ENCODE results near the gene APOBEC3F. TPM values are rescaled to one million over a fixed set of nuclear protein-coding genes. Genes with fewer than 3 reads are reported as not detected.
A peak's percentile ranks its signal among the peaks of the same experiment; 100 is the strongest.
"Not testable (repeated sequence)": the region's sequence is repeated elsewhere in the genome, so short reads cannot be mapped to it uniquely, and the experiment has no call there.

APOBEC3F gene
- total and polyA plus RNA-seq, 7 experiments from 2014 or later = 4.9 to 40.4 (median 12.7) TPM

- not testable (repeated sequence) for H3K27me3 Mint-ChIP-seq; H3K27me3 ChIP-seq (ENCODE audit: control insufficient read depth in 2 of 2, insufficient read depth in 2 of 2, low read length in 2 of 2); H3K9me3 Mint-ChIP-seq; H3K9me3 ChIP-seq (ENCODE audit: control insufficient read depth in 2 of 3, low read length in 3 of 3)
- Histone ChIP-seq H3K4me1 (ENCODE audit: control insufficient read depth in 2 of 2, insufficient read depth in 2 of 2, low read length in 2 of 2) (peaks cover 4 to 26% of the 10 kb centered on the region in 2 donors), H3K27ac (ENCODE audit: low read depth, low read length) (peak within 1 kb of the TSS; percentile 81), H3K4me3 (ENCODE audit: low read length) (peak within 1 kb of the TSS; percentile 77), H3K36me3 (ENCODE audit: control insufficient read depth in 2 of 3, insufficient read depth in 3 of 3, low read length in 3 of 3) (peaks cover 9 to 25% (median 10%) of the 10 kb centered on the region in 3 experiments)
- H3K4me1 Mint-ChIP-seq = peaks cover 23 to 46% (median 40%) of the 10 kb centered on the region in 7 donors
- DNase-seq (peak; percentile 17 to 57 (median 46)), ATAC-seq (peak; percentile 92)
- H3K36me3 Mint-ChIP-seq = peaks cover 7 to 23% (median 9%) of the 10 kb centered on the region in 5 donors
- ChIA-PET CTCF (interaction anchor here (1.2 kb wide), 1 partner anchor 38 kb away, joined by 3 read pairs; no protein-coding TSS in a partner anchor), POLR2A (interaction anchor here (0.6 to 1.0 kb wide), 3 partner anchors 13 to 511 kb away, joined by 3 to 4 read pairs (median 3); no protein-coding TSS in a partner anchor)
- H3K27ac Mint-ChIP-seq = peak within 1 kb of the TSS; percentile 69 to 95 (median 90)
- peak within 1 kb of the TSS; percentile 79 to 96 (median 87) for H3K4me3 Mint-ChIP-seq
- intact Hi-C loops (cut with micrococcal nuclease) = loop anchor here (2.0 to 5.0 kb wide), 5 partner anchors 14 to 65 kb away; partner anchors contain the start of genes APOBEC3C (in 1 of the 2), APOBEC3D (in 1 of the 2) and APOBEC3F (in 1 of the 2)
Measured at GRCh38 chr22:39077026-39077840, 36.6 kb downstream of the APOBEC3F start, which contains the start of gene APOBEC3G. Gene APOBEC3G, plus strand, starts transcription at chr22:39077275. Its CDS starts 87 bp downstream, at chr22:39077362.

DNA sequence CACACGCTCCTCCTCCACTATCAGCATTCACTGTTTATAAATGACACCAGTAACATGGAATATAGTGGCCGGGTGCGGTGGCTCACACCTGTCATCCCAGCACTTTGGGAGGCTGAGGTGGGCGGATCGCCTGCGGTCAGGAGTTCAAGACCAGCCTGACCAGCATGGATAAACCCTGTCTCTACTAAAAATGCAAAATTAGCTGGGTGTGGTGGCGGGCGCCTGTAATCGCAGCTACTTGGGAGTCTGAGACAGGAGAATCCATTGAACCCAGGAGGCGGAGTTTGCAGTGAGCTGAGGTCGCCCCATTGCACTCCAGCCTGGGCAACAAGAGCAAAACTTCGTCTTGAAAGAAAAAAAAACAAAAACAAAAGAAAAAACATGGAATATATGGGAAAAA lies 37.2 kb downstream of the APOBEC3F start:
- H3K4me1 ChIP-seq (ENCODE audit: control insufficient read depth in 2 of 2, insufficient read depth in 2 of 2, low read length in 2 of 2) = peaks cover 4 to 31% of the 10 kb centered on the region in 2 donors
- ChIA-PET CTCF (interaction anchor here (0.8 kb wide), 1 partner anchor 71 kb away, joined by 4 read pairs; no protein-coding TSS in a partner anchor), POLR2A (interaction anchor here (0.7 to 1.0 kb wide), 2 partner anchors 17 to 1232 kb away, joined by 3 read pairs; no protein-coding TSS in a partner anchor)
- H3K9me3 Mint-ChIP-seq; H3K27me3 ChIP-seq (ENCODE audit: control insufficient read depth in 2 of 2, insufficient read depth in 2 of 2, low read length in 2 of 2); H3K9me3 ChIP-seq (ENCODE audit: control insufficient read depth in 2 of 3, low read length in 3 of 3); DNase-seq; ATAC-seq; H3K27me3 Mint-ChIP-seq: not testable (repeated sequence)
- peaks cover 9 to 26% (median 10%) of the 10 kb centered on the region in 3 experiments for H3K36me3 ChIP-seq (ENCODE audit: control insufficient read depth in 2 of 3, insufficient read depth in 3 of 3, low read length in 3 of 3)
- Mint-ChIP-seq H3K4me3 (peak overlapping the region; percentile 79 to 96 (median 87)), H3K4me1 (peaks cover 23 to 49% (median 40%) of the 10 kb centered on the region in 7 donors), H3K27ac (peak overlapping the region; percentile 69 to 95 (median 90)), H3K36me3 (peaks cover 7 to 26% (median 9%) of the 10 kb centered on the region in 5 donors)
- intact Hi-C loops (cut with micrococcal nuclease) = loop anchor here (2.0 to 5.0 kb wide), 5 partner anchors 13 to 66 kb away; partner anchors contain the start of genes APOBEC3C (in 1 of the 2), APOBEC3D (in 1 of the 2) and APOBEC3F (in 1 of the 2)
- peak overlapping the region; percentile 77 for H3K4me3 ChIP-seq (ENCODE audit: low read length)
- peak overlapping the region; percentile 81 for H3K27ac ChIP-seq (ENCODE audit: low read depth, low read length)

DNA sequence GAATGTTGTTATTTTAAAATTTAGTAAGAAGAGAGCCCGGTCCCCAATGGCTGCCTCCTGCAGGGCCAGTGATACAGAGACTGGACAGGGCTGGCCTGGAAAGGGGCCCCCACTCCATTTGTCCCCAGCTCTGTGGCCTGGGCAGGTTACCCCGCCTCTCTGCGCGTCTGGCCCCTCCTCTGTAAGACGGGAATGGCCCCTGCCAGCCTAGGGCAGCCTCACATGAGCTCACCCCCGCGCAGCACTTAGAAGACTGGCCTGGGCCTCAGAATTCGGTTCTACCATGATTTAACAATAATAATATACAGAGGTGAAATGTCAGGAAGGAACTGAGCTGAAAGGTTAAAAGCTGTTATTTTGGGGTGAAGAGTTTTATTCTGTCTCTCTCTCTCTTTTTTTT lies 37.7 kb downstream of the APOBEC3F start:
- Histone ChIP-seq H3K27me3 (ENCODE audit: control insufficient read depth in 2 of 2, insufficient read depth in 2 of 2, low read length in 2 of 2) (no peaks in the 10 kb centered on the region), H3K4me1 (ENCODE audit: control insufficient read depth in 2 of 2, insufficient read depth in 2 of 2, low read length in 2 of 2) (peaks cover 4 to 35% of the 10 kb centered on the region in 2 donors), H3K9me3 (ENCODE audit: control insufficient read depth in 2 of 3, low read length in 3 of 3) (no peaks in the 10 kb centered on the region), H3K27ac (ENCODE audit: low read depth, low read length) (no peak overlapping the region), H3K4me3 (ENCODE audit: low read length) (peak overlapping the region; percentile 77), H3K36me3 (ENCODE audit: control insufficient read depth in 2 of 3, insufficient read depth in 3 of 3, low read length in 3 of 3) (peaks cover 9 to 26% (median 10%) of the 10 kb centered on the region in 3 experiments)
- H3K9me3 Mint-ChIP-seq = no peaks in the 10 kb centered on the region
- no peaks in the 10 kb centered on the region for H3K27me3 Mint-ChIP-seq
- POLR2A ChIA-PET = interaction anchor here (0.7 kb wide), 1 partner anchor 1232 kb away, joined by 3 read pairs; no protein-coding TSS in a partner anchor
- DNase-seq (no peak), ATAC-seq (no peak)
- H3K27ac Mint-ChIP-seq = peak overlapping the region in 5 of 9 donors; percentile 67 to 95 (median 89)
- peaks cover 7 to 26% (median 9%) of the 10 kb centered on the region in 5 donors for H3K36me3 Mint-ChIP-seq
- CTCF ChIA-PET = interaction anchor here (0.8 kb wide), 1 partner anchor 71 kb away, joined by 4 read pairs; no protein-coding TSS in a partner anchor
- intact Hi-C loops (cut with micrococcal nuclease) = loop anchor here (5.0 kb wide), 4 partner anchors 36 to 66 kb away; partner anchors contain the start of genes APOBEC3C (in 1 of the 2), APOBEC3D (in 1 of the 2) and APOBEC3F (in 1 of the 2)
- peak overlapping the region; percentile 10 to 96 (median 86) for H3K4me3 Mint-ChIP-seq
- peaks cover 23 to 53% (median 40%) of the 10 kb centered on the region in 7 donors for H3K4me1 Mint-ChIP-seq

DNA sequence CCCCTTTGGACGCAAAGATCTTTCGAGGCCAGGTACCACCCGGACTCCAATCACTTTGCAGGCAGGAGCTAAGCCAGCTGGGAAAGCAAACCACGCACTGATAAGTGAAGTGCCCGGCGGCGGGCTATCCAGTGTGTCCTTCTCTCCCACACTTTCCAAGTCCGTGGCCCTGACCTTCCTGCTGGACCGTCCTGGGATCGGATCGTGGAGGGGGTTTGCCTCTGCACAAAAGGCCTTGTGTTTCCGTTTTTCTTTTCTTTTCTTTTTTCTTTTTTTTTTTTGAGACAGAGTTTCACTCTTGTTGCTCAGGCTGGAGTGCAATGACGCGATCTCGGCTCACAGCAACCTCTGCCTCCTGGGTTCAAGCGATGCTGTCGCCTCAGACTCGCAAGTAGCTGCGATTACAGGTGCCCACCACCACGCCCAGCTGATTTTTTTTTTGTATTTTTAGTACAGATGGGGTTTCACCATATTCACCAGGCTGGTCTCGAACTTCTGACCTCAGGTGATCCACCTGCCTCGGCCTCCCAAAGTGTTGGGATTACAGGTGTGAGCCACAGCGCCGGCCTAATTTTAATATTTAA lies 38.5 kb downstream of the APOBEC3F start:
- peak overlapping the region in 2 of 9 donors; percentile 46 to 89 for H3K27ac Mint-ChIP-seq
- H3K4me3 Mint-ChIP-seq = peak overlapping the region in 4 of 10 donors; percentile 12 to 87 (median 64)
- intact Hi-C loops (cut with micrococcal nuclease) = loop anchor here (5.0 kb wide), 4 partner anchors 37 to 67 kb away; partner anchors contain the start of genes APOBEC3C (in 1 of the 2), APOBEC3D (in 1 of the 2) and APOBEC3F (in 1 of the 2)
- POLR2A ChIA-PET = interaction anchor here (0.6 to 1.1 kb wide), 3 partner anchors 8 to 50 kb away, joined by 3 read pairs; no protein-coding TSS in a partner anchor
- Histone ChIP-seq H3K4me1 (ENCODE audit: control insufficient read depth in 2 of 2, insufficient read depth in 2 of 2, low read length in 2 of 2) (peaks cover 4 to 44% of the 10 kb centered on the region in 2 donors), H3K36me3 (ENCODE audit: control insufficient read depth in 2 of 3, insufficient read depth in 3 of 3, low read length in 3 of 3) (peaks cover 9 to 26% (median 14%) of the 10 kb centered on the region in 3 experiments), H3K4me3 (ENCODE audit: low read length) (peak overlapping the region; percentile 77)
- CTCF ChIA-PET; DNase-seq; H3K27me3 Mint-ChIP-seq; H3K27me3 ChIP-seq (ENCODE audit: control insufficient read depth in 2 of 2, insufficient read depth in 2 of 2, low read length in 2 of 2); H3K9me3 Mint-ChIP-seq; ATAC-seq; H3K9me3 ChIP-seq (ENCODE audit: control insufficient read depth in 2 of 3, low read length in 3 of 3); H3K27ac ChIP-seq (ENCODE audit: low read depth, low read length): not testable (repeated sequence)
- peaks cover 23 to 54% (median 36%) of the 10 kb centered on the region in 7 donors for H3K4me1 Mint-ChIP-seq
- peaks cover 7 to 26% (median 9%) of the 10 kb centered on the region in 5 donors for H3K36me3 Mint-ChIP-seq

DNA sequence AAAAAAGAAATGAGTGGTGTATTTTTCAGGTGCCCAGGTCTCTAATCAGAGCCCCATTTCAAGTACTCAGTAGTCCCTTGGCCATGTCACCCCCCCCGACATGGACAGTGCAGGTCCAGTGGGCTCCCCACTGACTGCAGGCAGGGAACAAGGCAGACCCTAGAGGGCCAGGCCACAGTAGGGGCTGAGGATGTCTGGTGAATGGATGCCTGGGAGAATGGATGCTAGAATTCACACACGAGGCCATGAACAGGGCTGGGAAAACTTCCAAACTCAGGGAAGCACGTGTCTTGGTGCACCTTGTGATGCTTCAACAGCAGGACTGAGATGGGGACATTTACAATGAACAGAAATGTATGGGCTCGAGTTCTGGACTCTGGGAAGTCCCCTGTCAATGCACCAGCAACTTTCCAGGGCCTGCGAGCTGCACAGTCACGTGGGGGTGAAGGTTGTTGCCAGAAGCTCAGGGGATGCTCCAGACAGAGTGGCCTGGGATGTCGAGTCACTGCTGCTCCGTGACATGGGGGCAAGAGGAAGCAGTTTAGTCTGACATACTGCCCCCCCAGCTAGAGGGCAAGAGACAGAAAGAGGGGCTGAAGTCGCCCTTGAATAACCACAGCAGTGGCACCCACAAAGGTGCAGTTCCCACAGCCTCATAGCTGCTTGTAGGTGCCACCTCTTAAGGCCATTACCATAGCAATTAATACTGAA lies 39.5 kb downstream of the APOBEC3F start:
- no peak for DNase-seq
- peak overlapping the region in 3 of 10 donors; percentile 19 to 47 (median 40) for H3K4me3 Mint-ChIP-seq
- POLR2A ChIA-PET = interaction anchor here (0.6 to 1.1 kb wide), 4 partner anchors 9 to 54 kb away, joined by 3 to 4 read pairs (median 4); no protein-coding TSS in a partner anchor
- H3K4me1 Mint-ChIP-seq = peaks cover 23 to 58% (median 36%) of the 10 kb centered on the region in 7 donors
- intact Hi-C loops (cut with micrococcal nuclease) = no loop called here
- no peaks in the 10 kb centered on the region for H3K9me3 Mint-ChIP-seq
- H3K27me3 Mint-ChIP-seq = no peaks in the 10 kb centered on the region
- peak overlapping the region in 3 of 9 donors; percentile 25 to 43 (median 36) for H3K27ac Mint-ChIP-seq
- Histone ChIP-seq H3K4me3 (ENCODE audit: low read length) (peak overlapping the region; percentile 6), H3K27ac (ENCODE audit: low read depth, low read length) (no peak overlapping the region), H3K9me3 (ENCODE audit: control insufficient read depth in 2 of 3, low read length in 3 of 3) (no peaks in the 10 kb centered on the region), H3K27me3 (ENCODE audit: control insufficient read depth in 2 of 2, insufficient read depth in 2 of 2, low read length in 2 of 2) (no peaks in the 10 kb centered on the region), H3K36me3 (ENCODE audit: control insufficient read depth in 2 of 3, insufficient read depth in 3 of 3, low read length in 3 of 3) (peaks cover 9 to 26% (median 14%) of the 10 kb centered on the region in 3 experiments), H3K4me1 (ENCODE audit: control insufficient read depth in 2 of 2, insufficient read depth in 2 of 2, low read length in 2 of 2) (peaks cover 4 to 47% of the 10 kb centered on the region in 2 donors)
- CTCF ChIA-PET = no interaction called here
- ATAC-seq = peak; percentile 20
- H3K36me3 Mint-ChIP-seq = peaks cover 7 to 27% (median 9%) of the 10 kb centered on the region in 5 donors

Data from naive thymus-derived CD4-positive, alpha-beta T cell (primary cell).